A673 (cell line): ENCODE measurements around the gene GDF10. TPM values are rescaled to one million over a fixed set of nuclear protein-coding genes. Genes with fewer than 3 reads are reported as not detected.

Experiments used
- BruUV-seq: library from RNA; stranded (reverse); fragments of 400-500 nt; replicated peaks from 2 replicates; lab custom pipeline; 2021; lab: Mats Ljungman, UMichigan
- CTCF ChIA-PET: fragments of 300-600 bp; sonication (Branson Sonifier 250); formaldehyde crosslinking; loops from one replicate; lab custom pipeline; 2022; ENCODE audit warnings: antibody characterized with exemption; lab: Charles Lee
- POLR2A ChIA-PET: fragments of 300-600 bp; sonication (Branson Sonifier 250); formaldehyde crosslinking; loops from one replicate; lab custom pipeline; 2022; ENCODE audit warnings: antibody characterized with exemption; ENCODE audit not compliant: low non-redundant PET; lab: Charles Lee
- DNase-seq: peaks from one replicate; pipeline ENCODE4 v3.0.0-alpha.2; 2015; ENCODE audit warnings: low spot score
- H3K27ac ChIP-seq: fragments of 200-600 bp; sonication (generic); 2 replicates; pipeline ENCODE4 v1.5.1; 2016; ENCODE audit warnings: mixed run types, low read depth, mild to moderate bottlenecking, mixed read lengths, antibody characterized with exemption, low read length; ENCODE audit not compliant: poor library complexity, severe bottlenecking
- H3K27me3 ChIP-seq: fragments of 200-600 bp; sonication (generic); replicated peaks from 2 replicates; pipeline ENCODE4 v1.6.1; 2017; ENCODE audit warnings: mixed run types, low read depth, mild to moderate bottlenecking, mixed read lengths, antibody characterized with exemption, low read length; ENCODE audit not compliant: insufficient read depth, poor library complexity
- H3K36me3 ChIP-seq: fragments of 200-600 bp; sonication (generic); 2 replicates; pipeline ENCODE4 v1.6.1; 2016; ENCODE audit warnings: mixed run types, mild to moderate bottlenecking, mixed read lengths, antibody characterized with exemption, low read length; ENCODE audit not compliant: insufficient read depth, poor library complexity, severe bottlenecking
- H3K4me1 ChIP-seq: fragments of 200-600 bp; sonication (generic); 2 replicates; pipeline ENCODE4 v1.6.1; 2017; ENCODE audit warnings: mixed run types, mild to moderate bottlenecking, mixed read lengths, antibody characterized with exemption, low read length; ENCODE audit not compliant: insufficient read depth, poor library complexity, severe bottlenecking
- H3K4me3 ChIP-seq: fragments of 200-600 bp; sonication (generic); 2 replicates; pipeline ENCODE4 v1.5.1; 2016; ENCODE audit warnings: low read depth, mixed run types, mild to moderate bottlenecking, mixed read lengths, low read length; ENCODE audit not compliant: poor library complexity, severe bottlenecking
- H3K9me3 ChIP-seq: fragments of 200-600 bp; sonication (generic); 2 replicates; pipeline ENCODE4 v1.6.1; 2016; ENCODE audit warnings: mixed run types, low read depth, mild to moderate bottlenecking, mixed read lengths, antibody characterized with exemption, low read length; ENCODE audit not compliant: poor library complexity, severe bottlenecking
- EZH2 ChIP-seq: fragments of 200-600 bp; sonication (generic); IDR thresholded peaks from 2 replicates; pipeline ENCODE4 v1.6.1; 2017; ENCODE audit warnings: borderline replicate concordance, low read depth, mild to moderate bottlenecking, mixed read lengths, antibody characterized with exemption, low read length; ENCODE audit not compliant: poor library complexity, severe bottlenecking
- intact Hi-C: fragments of 100-400 bp; cut with micrococcal nuclease; formaldehyde crosslinking; loops from one replicate; pipeline ENCODE4 v1.10.0; 2022; ENCODE audit not compliant: unreplicated experiment
- total RNA-seq: library from RNA; stranded (reverse); gene quantifications from 2 replicates; pipeline ENCODE4 v1.2.3, GENCODE V29; 2021
- TF ChIP-seq, protein P1 (sequence below): fragments of 300-800, 200-600 bp; sonication (generic); conservative IDR thresholded peaks from 2 replicates; pipeline ENCODE4 v1.5.1; 2017; ENCODE audit warnings: low read depth, mild to moderate bottlenecking, antibody characterized with exemption, low read length, moderate library complexity, mixed read lengths

Gene GDF10
- total RNA-seq, 1 experiment from 2014 or later: 0.45 TPM

- BruUV-seq: no TSS peak
- ChIA-PET CTCF (no interaction called here), POLR2A (no interaction called here)
- TF ChIP-seq, protein P1, sequence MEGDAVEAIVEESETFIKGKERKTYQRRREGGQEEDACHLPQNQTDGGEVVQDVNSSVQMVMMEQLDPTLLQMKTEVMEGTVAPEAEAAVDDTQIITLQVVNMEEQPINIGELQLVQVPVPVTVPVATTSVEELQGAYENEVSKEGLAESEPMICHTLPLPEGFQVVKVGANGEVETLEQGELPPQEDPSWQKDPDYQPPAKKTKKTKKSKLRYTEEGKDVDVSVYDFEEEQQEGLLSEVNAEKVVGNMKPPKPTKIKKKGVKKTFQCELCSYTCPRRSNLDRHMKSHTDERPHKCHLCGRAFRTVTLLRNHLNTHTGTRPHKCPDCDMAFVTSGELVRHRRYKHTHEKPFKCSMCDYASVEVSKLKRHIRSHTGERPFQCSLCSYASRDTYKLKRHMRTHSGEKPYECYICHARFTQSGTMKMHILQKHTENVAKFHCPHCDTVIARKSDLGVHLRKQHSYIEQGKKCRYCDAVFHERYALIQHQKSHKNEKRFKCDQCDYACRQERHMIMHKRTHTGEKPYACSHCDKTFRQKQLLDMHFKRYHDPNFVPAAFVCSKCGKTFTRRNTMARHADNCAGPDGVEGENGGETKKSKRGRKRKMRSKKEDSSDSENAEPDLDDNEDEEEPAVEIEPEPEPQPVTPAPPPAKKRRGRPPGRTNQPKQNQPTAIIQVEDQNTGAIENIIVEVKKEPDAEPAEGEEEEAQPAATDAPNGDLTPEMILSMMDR: no peak
- TF ChIP-seq EZH2: no peak
- H3K9me3 ChIP-seq: no peaks in the 10 kb centered on the region
- DNase-seq: no peak
- H3K4me1 ChIP-seq: no peaks in the 10 kb centered on the region
- intact Hi-C loops: no loop called here
- H3K36me3 ChIP-seq: no peaks in the 10 kb centered on the region
- H3K4me3 ChIP-seq: no peak overlapping the region
- no peaks in the 10 kb centered on the region for H3K27me3 ChIP-seq
- H3K27ac ChIP-seq: no peak overlapping the region
Observed at GRCh38 chr10:47358457-47358856, 58.5 kb downstream of the GDF10 start.

GRCh38 chr10:47359101-47359500 is 59.1 kb downstream of the GDF10 start:
- intact Hi-C loops: no loop called here
- Histone ChIP-seq H3K4me3 (no peak overlapping the region), H3K36me3 (no peaks in the 10 kb centered on the region), H3K27me3 (no peaks in the 10 kb centered on the region), H3K4me1 (no peaks in the 10 kb centered on the region), H3K27ac (no peak overlapping the region), H3K9me3 (no peaks in the 10 kb centered on the region)
- TF ChIP-seq, protein P1: no peak
- TF ChIP-seq EZH2: no peak
- DNase-seq: no peak
- CTCF ChIA-PET: no interaction called here
- POLR2A ChIA-PET: no interaction called here
- no TSS peak for BruUV-seq

DNA sequence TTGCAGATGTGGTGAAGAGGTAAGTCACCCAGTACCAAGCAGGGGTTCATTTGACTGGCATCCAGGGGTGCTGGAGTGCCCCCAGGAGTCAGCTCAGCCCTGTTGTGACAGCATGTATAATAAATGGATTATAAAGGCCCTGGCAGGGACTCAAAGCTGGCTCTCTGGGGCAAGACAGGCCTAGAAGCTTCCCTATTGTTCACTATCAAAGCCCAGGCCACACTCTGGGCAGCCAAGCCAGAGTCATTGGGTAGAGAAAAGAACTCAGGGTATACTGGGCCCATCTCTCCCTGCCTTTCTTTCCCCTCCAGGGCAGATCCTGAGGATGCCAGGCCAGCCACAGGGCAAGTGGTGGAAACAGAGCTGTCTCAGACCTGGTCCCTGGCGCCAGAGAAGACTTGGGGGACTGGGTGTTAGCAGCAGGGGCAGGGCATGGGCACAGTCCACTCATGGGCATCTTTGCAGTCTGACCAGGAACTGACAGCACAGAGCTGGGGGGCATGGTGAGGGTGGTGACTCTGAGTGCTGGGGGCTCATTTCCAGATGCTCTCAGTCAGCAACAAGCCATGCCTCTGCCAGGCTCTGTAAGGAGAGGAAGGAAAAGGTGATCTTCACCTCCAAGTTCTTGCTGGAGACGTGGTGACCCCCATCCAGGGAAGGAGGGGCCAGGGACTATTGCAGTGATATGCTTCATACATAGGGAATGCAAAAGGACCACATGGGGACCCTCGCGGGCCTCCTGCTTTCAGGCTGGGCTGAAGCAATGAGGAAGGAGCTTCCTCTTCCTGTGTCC is 59.8 kb downstream of the GDF10 start:
- ChIA-PET POLR2A (no interaction called here), CTCF (no interaction called here)
- no peak for DNase-seq
- H3K4me3 ChIP-seq: no peak overlapping the region
- intact Hi-C loops: no loop called here
- H3K27ac ChIP-seq: no peak overlapping the region
- no peaks in the 10 kb centered on the region for H3K4me1 ChIP-seq
- H3K36me3 ChIP-seq: no peaks in the 10 kb centered on the region
- no peak for TF ChIP-seq EZH2
- TF ChIP-seq, protein P1: no peak
- no peaks in the 10 kb centered on the region for H3K9me3 ChIP-seq
- no peaks in the 10 kb centered on the region for H3K27me3 ChIP-seq
- no TSS peak for BruUV-seq
